Measurements from ENCODE around the gene GNL2. TPM values are rescaled to one million over a fixed set of nuclear protein-coding genes. Genes with fewer than 3 reads are reported as not detected.
A peak's percentile ranks its signal among the peaks of the same experiment; 100 is the strongest.

GNL2 gene
- total and polyA plus RNA-seq, 9 of the 15 experiments (the other 6 are each of a cell fraction or from before 2014, with no cell fraction given) = 156 to 371 (median 263) TPM

DNA sequence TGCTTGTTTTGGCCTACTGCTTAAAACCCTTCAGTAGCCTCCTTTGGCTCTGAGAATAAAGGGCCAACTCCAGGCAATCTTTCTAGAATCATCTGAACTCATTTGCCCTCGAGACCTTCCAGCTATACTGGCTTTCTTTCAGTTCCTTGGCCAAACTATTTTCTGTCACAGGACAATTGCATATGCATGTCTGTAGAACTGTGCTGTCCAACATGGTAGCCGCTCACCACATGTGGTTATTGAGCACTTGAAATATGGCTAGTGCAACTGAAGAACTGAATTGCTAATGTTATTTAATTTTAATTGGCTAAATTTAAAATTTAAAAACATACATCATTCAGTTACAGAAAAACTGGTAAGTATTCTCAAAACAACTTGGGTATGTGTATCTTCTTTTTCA, 14.3 kb upstream of the GNL2 start (continued):
- TF ChIP-seq, protein P1, sequence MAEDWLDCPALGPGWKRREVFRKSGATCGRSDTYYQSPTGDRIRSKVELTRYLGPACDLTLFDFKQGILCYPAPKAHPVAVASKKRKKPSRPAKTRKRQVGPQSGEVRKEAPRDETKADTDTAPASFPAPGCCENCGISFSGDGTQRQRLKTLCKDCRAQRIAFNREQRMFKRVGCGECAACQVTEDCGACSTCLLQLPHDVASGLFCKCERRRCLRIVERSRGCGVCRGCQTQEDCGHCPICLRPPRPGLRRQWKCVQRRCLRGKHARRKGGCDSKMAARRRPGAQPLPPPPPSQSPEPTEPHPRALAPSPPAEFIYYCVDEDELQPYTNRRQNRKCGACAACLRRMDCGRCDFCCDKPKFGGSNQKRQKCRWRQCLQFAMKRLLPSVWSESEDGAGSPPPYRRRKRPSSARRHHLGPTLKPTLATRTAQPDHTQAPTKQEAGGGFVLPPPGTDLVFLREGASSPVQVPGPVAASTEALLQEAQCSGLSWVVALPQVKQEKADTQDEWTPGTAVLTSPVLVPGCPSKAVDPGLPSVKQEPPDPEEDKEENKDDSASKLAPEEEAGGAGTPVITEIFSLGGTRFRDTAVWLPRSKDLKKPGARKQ (CRISPR knock-in tag; IDR thresholded peaks at IDR 0.05) = no peak
- TF ChIP-seq ARNT (IDR thresholded peaks at IDR 0.05) = no peak
- no peak for TF ChIP-seq TCF7L2 (IDR thresholded peaks at IDR 0.05; ENCODE audit: low read depth, low read length)
- TF ChIP-seq ZSCAN32 (CRISPR knock-in tag; IDR thresholded peaks at IDR 0.05) = no peak
- TF ChIP-seq WHSC1 (IDR thresholded peaks at IDR 0.05; ENCODE audit: low read length) = no peak
- TF ChIP-seq NFE2L1 (tag; IDR thresholded peaks at IDR 0.05; ENCODE audit: borderline replicate concordance, low read depth) = no peak

DNA sequence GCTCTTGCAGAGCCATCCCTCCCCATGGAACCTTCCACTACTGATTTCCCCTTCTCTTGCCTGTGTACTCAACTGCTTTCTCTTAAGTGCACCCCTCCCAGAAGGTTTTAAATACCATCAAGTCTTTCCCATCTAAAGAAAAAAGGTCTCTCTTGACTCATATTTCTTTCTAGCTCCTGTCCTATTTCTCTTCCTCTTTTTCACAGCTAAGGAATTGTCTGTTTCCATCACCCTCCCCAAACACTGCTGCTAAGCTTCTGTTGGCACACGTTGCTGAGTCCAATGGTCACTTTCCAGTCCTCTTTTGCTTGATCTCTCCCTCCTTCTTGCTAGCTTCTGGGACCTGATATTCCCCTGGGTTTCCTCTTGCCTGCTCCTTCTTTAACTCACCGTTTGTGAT, 13.3 kb upstream of the GNL2 start:
- TF ChIP-seq RBFOX2 (IDR thresholded peaks at IDR 0.05; ENCODE audit: low read depth, low read length) (no peak), PCBP2 (IDR thresholded peaks at IDR 0.05; ENCODE audit: low read depth, low read length, poor library complexity, severe bottlenecking) (no peak), SPI1 (IDR thresholded peaks at IDR 0.05; ENCODE audit: borderline replicate concordance, low read depth, low read length) (peak; percentile 66), KDM5B (IDR thresholded peaks at IDR 0.05; ENCODE audit: insufficient replicate concordance, low read depth, low read length) (no peak), ZNF696 (CRISPR knock-in tag; conservative IDR thresholded peaks at IDR 0.05) (no peak)
- DNase-seq (ENCODE audit: extremely low read depth in 1 of 4, low spot score in 3 of 4) = no peak
- no peak for FAIRE-seq
- 0% methylated on average over 2 of the region's 2 CpGs for WGBS (ENCODE audit: insufficient coverage, low coverage, missing lambda C conversion rate)
- Histone ChIP-seq H4K20me1 (replicated peaks; ENCODE audit: control insufficient read depth, insufficient read depth, low read length) (peaks cover 5% of the 10 kb centered on the region), H3K27ac (ENCODE audit: extremely low read depth, low read depth, low read length) (no peak overlapping the region), H3K36me3 (ENCODE audit: control insufficient read depth, insufficient read depth, low read length) (no peaks in the 10 kb centered on the region), H3K79me2 (ENCODE audit: control insufficient read depth, insufficient read depth, low read length) (no peaks in the 10 kb centered on the region), H3K9me3 (replicated peaks; ENCODE audit: control insufficient read depth, insufficient read depth, low read depth, low read length) (no peaks in the 10 kb centered on the region), H3K27me3 (ENCODE audit: control insufficient read depth in 2 of 2, insufficient read depth in 2 of 2, low read length in 2 of 2) (peaks cover 73 to 82% of the 10 kb centered on the region in 2 experiments), H3K4me2 (ENCODE audit: insufficient read depth, low read length) (no peak overlapping the region), H2AFZ (ENCODE audit: low read depth, low read length) (no peak overlapping the region), H3K4me3 (no peak overlapping the region), H3K9ac (ENCODE audit: insufficient read depth in 1 of 2, low read depth in 2 of 2, low read length in 2 of 2) (no peak overlapping the region), H3K4me1 (replicated peaks in 1 of 2; ENCODE audit: control insufficient read depth in 2 of 2, insufficient read depth in 2 of 2, low read length in 2 of 2) (peaks cover 0 to 4% of the 10 kb centered on the region in 2 experiments; a peak in 2 of 5 replicates), H3K9me1 (ENCODE audit: control insufficient read depth, insufficient read depth, low read length) (no peaks in the 10 kb centered on the region)
- in situ Hi-C loops (cut with MboI) = loop anchor here (5.0 kb wide), 1 partner anchor 73 kb away; no protein-coding TSS in a partner anchor
- ATAC-seq = no peak
- BruUV-seq (replicated peaks) = no TSS peak
- CTCF ChIA-PET (ENCODE audit: low intra/inter-chr PET ratio) = no interaction called here
- POLR2A ChIA-PET = interaction anchor here (0.6 to 1.2 kb wide), 5 partner anchors 10 to 83 kb away, joined by 3 to 5 read pairs (median 4); partner anchors contain the start of genes CDCA8 and GNL2
- intact Hi-C loops (cut with micrococcal nuclease) = loop anchor here (10.0 kb wide), 2 partner anchors 154 to 156 kb away; partner anchors contain the start of gene EPHA10
